ENCODE data around the gene CENPE.

DNA sequence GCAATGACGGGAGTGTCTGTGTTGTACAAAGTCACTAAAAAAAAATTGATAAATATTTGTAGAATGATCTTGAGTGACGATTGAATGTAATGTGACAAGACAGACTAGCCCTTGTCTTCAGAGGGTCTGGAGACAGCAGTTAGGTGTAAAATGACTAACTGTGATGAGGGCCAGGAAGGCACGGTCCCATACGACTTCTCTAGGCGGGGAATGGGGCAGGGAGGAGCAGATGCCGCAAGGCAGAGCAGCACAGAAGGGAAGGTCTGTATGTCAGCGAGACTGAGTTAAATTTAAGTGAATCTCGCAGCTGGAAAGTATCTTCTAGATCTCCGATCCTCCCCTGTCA, 405 bp downstream of the CENPE start:
- TF ChIP-seq, protein P1, sequence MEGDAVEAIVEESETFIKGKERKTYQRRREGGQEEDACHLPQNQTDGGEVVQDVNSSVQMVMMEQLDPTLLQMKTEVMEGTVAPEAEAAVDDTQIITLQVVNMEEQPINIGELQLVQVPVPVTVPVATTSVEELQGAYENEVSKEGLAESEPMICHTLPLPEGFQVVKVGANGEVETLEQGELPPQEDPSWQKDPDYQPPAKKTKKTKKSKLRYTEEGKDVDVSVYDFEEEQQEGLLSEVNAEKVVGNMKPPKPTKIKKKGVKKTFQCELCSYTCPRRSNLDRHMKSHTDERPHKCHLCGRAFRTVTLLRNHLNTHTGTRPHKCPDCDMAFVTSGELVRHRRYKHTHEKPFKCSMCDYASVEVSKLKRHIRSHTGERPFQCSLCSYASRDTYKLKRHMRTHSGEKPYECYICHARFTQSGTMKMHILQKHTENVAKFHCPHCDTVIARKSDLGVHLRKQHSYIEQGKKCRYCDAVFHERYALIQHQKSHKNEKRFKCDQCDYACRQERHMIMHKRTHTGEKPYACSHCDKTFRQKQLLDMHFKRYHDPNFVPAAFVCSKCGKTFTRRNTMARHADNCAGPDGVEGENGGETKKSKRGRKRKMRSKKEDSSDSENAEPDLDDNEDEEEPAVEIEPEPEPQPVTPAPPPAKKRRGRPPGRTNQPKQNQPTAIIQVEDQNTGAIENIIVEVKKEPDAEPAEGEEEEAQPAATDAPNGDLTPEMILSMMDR (conservative IDR thresholded peaks at IDR 0.05): no peak
- TF ChIP-seq EZH2 (IDR thresholded peaks at IDR 0.05; ENCODE audit: low read depth): no peak

Measured in PC-9 (cell line).